CD4-positive, alpha-beta T cell (primary cell): ENCODE results near the gene KLHL40. TPM values are rescaled to one million over a fixed set of nuclear protein-coding genes. Genes with fewer than 3 reads are reported as not detected.

Experiments
- ATAC-seq: fragments of 200-7000 bp; cut with Tn5 transposase; one replicate; pipeline ENCODE4 v1.10.0; 2022; ENCODE audit warnings: mild to moderate bottlenecking; ENCODE audit not compliant: poor library complexity
- CTCF ChIA-PET: fragments of 350-600 bp; sonication (Branson Sonifier 250); formaldehyde crosslinking; loops from one replicate; lab custom pipeline; 2021; ENCODE audit warnings: antibody characterized with exemption, inconsistent platforms; lab: Charles Lee
- POLR2A ChIA-PET: fragments of 350-600 bp; sonication (Branson Sonifier 250); formaldehyde crosslinking; loops from one replicate; lab custom pipeline; 2021; ENCODE audit warnings: antibody characterized with exemption, inconsistent platforms; lab: Charles Lee
- DNase-seq, 14 experiments: peaks; one replicate each; pipeline ENCODE4 v3.0.0-alpha.2; 2013 to 2020; ENCODE audit warnings: mixed read lengths in 2 of 14
- H3K27ac ChIP-seq, 2 donors: one replicate each; pipeline versions ENCODE4 v1.5.1 to v1.7.0; 2013; ENCODE audit warnings: low read length in 2 of 2, low read depth in 1 of 2, mild to moderate bottlenecking in 1 of 2
- H3K27me3 ChIP-seq, 2 experiments: 1 replicate in 1 of 2; 2 replicates in 1 of 2; pipeline versions ENCODE4 v1.6.1 to v1.7.0; 2013; ENCODE audit warnings: low read length in 2 of 2, control low read depth in 1 of 2, mild to moderate bottlenecking in 1 of 2, moderate library complexity in 1 of 2; ENCODE audit not compliant: insufficient read depth in 2 of 2, control insufficient read depth in 1 of 2
- H3K36me3 ChIP-seq: one replicate; pipeline ENCODE4 v1.6.1; 2013; ENCODE audit warnings: low read length, control low read depth; ENCODE audit not compliant: insufficient read depth
- H3K4me1 ChIP-seq: one replicate; pipeline ENCODE4 v1.6.1; 2013; ENCODE audit warnings: low read length, control low read depth; ENCODE audit not compliant: insufficient read depth
- H3K4me3 ChIP-seq: one replicate; pipeline ENCODE4 v1.5.1; 2013; ENCODE audit warnings: mild to moderate bottlenecking, low read length, moderate library complexity
- H3K9me3 ChIP-seq, 2 experiments: 1 replicate in 1 of 2; 2 replicates in 1 of 2; pipeline versions ENCODE4 v1.6.1 to v1.7.0; 2013; ENCODE audit warnings: low read length in 2 of 2, mild to moderate bottlenecking in 2 of 2, control low read depth in 1 of 2, moderate library complexity in 1 of 2; ENCODE audit not compliant: control insufficient read depth in 1 of 2, insufficient read depth in 1 of 2
- H3K27ac Mint-ChIP-seq: one replicate; pipeline ENCODE4 v1.8.0; 2020; ENCODE audit warnings: mixed read lengths
- H3K27me3 Mint-ChIP-seq: one replicate; pipeline ENCODE4 v1.8.0; 2021; ENCODE audit warnings: mixed read lengths
- H3K36me3 Mint-ChIP-seq: one replicate; pipeline ENCODE4 v1.8.0; 2021; ENCODE audit warnings: low read depth, mixed read lengths
- H3K4me1 Mint-ChIP-seq: one replicate; pipeline ENCODE4 v1.8.0; 2021; ENCODE audit warnings: low read depth, mixed read lengths
- H3K4me3 Mint-ChIP-seq: one replicate; pipeline ENCODE4 v1.8.0; 2020; ENCODE audit warnings: mild to moderate bottlenecking, mixed read lengths
- H3K9me3 Mint-ChIP-seq: one replicate; pipeline ENCODE4 v1.8.0; 2020; ENCODE audit warnings: mixed read lengths
- CTCF ChIP-seq: fragments of 200-600 bp; IDR thresholded peaks from one replicate; pipeline ENCODE4 v1.8.0; 2022; ENCODE audit warnings: antibody characterized with exemption, mild to moderate bottlenecking
- intact Hi-C, 2 experiments: fragments of 100-400 bp; cut with DNase I in 1 of 2; cut with micrococcal nuclease in 1 of 2; formaldehyde crosslinking; loops; one replicate each; pipeline versions ENCODE4 v1.15.1 to v1.9.0; 2023 to 2025; cut with DNase I, micrococcal nuclease
- total RNA-seq, 174 experiments: library from RNA in 2 of 174; stranded (reverse) in 2 of 174; gene quantifications; one replicate each; pipeline ENCODE4 v1.2.3 and lab custom pipeline; 2021 to 2026

KLHL40 gene
- total RNA-seq, 2 experiments from 2014 or later, result not detected

GRCh38 chr3:42673082-42673481 lies 12.3 kb upstream of the KLHL40 start:
- no peak overlapping the region for H3K27ac ChIP-seq
- H3K4me3 Mint-ChIP-seq, result no peak overlapping the region
- TF ChIP-seq CTCF, result no peak
- no peaks in the 10 kb centered on the region for H3K27me3 ChIP-seq
- no peaks in the 10 kb centered on the region for H3K36me3 Mint-ChIP-seq
- no peaks in the 10 kb centered on the region for H3K4me1 ChIP-seq
- H3K4me3 ChIP-seq, result no peak overlapping the region
- H3K9me3 Mint-ChIP-seq, result peaks cover 9% of the 10 kb centered on the region
- no peaks in the 10 kb centered on the region for H3K4me1 Mint-ChIP-seq
- no peaks in the 10 kb centered on the region for H3K27me3 Mint-ChIP-seq
- ChIA-PET POLR2A (no interaction called here), CTCF (no interaction called here)
- ATAC-seq (no peak), DNase-seq (peak in 1 of 14 experiments; percentile 25)
- peaks cover 5 to 14% of the 10 kb centered on the region in 2 experiments for H3K9me3 ChIP-seq
- H3K36me3 ChIP-seq, result no peaks in the 10 kb centered on the region
- intact Hi-C loops, result no loop called here
- H3K27ac Mint-ChIP-seq, result no peak overlapping the region

- Mint-ChIP-seq H3K27ac (no peak overlapping the region), H3K36me3 (no peaks in the 10 kb centered on the region), H3K27me3 (no peaks in the 10 kb centered on the region), H3K4me1 (no peaks in the 10 kb centered on the region), H3K4me3 (no peak overlapping the region), H3K9me3 (peaks cover 9% of the 10 kb centered on the region)
- Histone ChIP-seq H3K4me3 (no peak overlapping the region), H3K27ac (no peak overlapping the region), H3K4me1 (no peaks in the 10 kb centered on the region), H3K9me3 (peaks cover 10 to 13% of the 10 kb centered on the region in 2 experiments), H3K36me3 (no peaks in the 10 kb centered on the region), H3K27me3 (no peaks in the 10 kb centered on the region)
- ChIA-PET POLR2A (no interaction called here), CTCF (no interaction called here)
- DNase-seq (no peak), ATAC-seq (no peak)
- TF ChIP-seq CTCF, result no peak
- intact Hi-C loops, result no loop called here
These were observed 11.2 kb upstream of the KLHL40 start for GRCh38 chr3:42674146-42674545.

DNA sequence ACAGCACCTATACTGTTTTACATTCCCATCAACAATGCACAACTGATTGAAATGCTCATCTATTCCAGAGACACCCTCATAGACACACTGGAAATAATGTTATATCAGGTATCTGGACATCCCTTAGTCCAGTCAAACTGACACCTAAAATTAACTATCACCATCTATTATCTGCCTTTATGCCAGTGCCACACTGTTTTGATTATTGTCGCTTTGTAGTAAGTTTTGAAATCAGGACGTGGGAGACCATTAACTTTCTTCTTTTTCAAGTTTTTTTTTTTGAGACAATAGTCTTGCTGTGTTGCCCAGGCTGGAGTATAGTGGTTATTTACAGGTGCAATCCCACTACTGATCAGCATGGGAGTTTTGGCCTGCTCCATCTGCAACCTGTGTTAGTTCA lies 9.4 kb upstream of the KLHL40 start:
- peaks cover 10 to 13% of the 10 kb centered on the region in 2 experiments for H3K9me3 ChIP-seq
- H3K27ac ChIP-seq, result no peak overlapping the region
- H3K36me3 ChIP-seq, result no peaks in the 10 kb centered on the region
- no peak for DNase-seq
- CTCF ChIA-PET, result no interaction called here
- Mint-ChIP-seq H3K27me3 (peaks cover 8% of the 10 kb centered on the region), H3K4me3 (no peak overlapping the region), H3K9me3 (peaks cover 9% of the 10 kb centered on the region), H3K4me1 (no peaks in the 10 kb centered on the region), H3K27ac (no peak overlapping the region), H3K36me3 (no peaks in the 10 kb centered on the region)
- POLR2A ChIA-PET, result no interaction called here
- ATAC-seq, result no peak
- H3K4me3 ChIP-seq, result no peak overlapping the region
- no peaks in the 10 kb centered on the region for H3K27me3 ChIP-seq
- H3K4me1 ChIP-seq, result no peaks in the 10 kb centered on the region
- TF ChIP-seq CTCF, result no peak
- intact Hi-C loops, result no loop called here
